Trophoblast cell (in vitro differentiated cells and primary cell): ENCODE results near the gene NOMO2.
"Not testable (repeated sequence)": the region's sequence is repeated elsewhere in the genome, so short reads cannot be mapped to it uniquely, and the experiment has no call there.

Source experiments
- DNase-seq, 2 donors: peaks; one replicate each; pipeline ENCODE4 v3.0.0-alpha.2; 2016
- H2AFZ ChIP-seq: 2 replicates; pipeline ENCODE4 v1.6.1; 2013; ENCODE audit warnings: low read length, moderate library complexity, mild to moderate bottlenecking; ENCODE audit not compliant: insufficient read depth, poor library complexity
- H2AK5ac ChIP-seq: 2 replicates; pipeline ENCODE4 v1.6.1; 2013; ENCODE audit warnings: mild to moderate bottlenecking, low read length
- H2BK120ac ChIP-seq: 2 replicates; pipeline ENCODE4 v1.6.1; 2013; ENCODE audit warnings: low read length, mild to moderate bottlenecking, moderate library complexity; ENCODE audit not compliant: insufficient read depth, poor library complexity
- H2BK12ac ChIP-seq: 2 replicates; pipeline ENCODE4 v1.6.1; 2013; ENCODE audit warnings: mild to moderate bottlenecking, low read length, moderate library complexity
- H2BK5ac ChIP-seq: 2 replicates; pipeline ENCODE4 v1.6.1; 2013; ENCODE audit warnings: low read length, low read depth, moderate library complexity, mild to moderate bottlenecking; ENCODE audit not compliant: poor library complexity
- H3K14ac ChIP-seq: 2 replicates; pipeline ENCODE4 v1.6.1; 2013; ENCODE audit warnings: mild to moderate bottlenecking, low read length
- H3K18ac ChIP-seq: 2 replicates; pipeline ENCODE4 v1.6.1; 2013; ENCODE audit warnings: mild to moderate bottlenecking, low read length
- H3K23ac ChIP-seq: 2 replicates; pipeline ENCODE4 v1.6.1; 2013; ENCODE audit warnings: low read length
- H3K27ac ChIP-seq: 2 replicates; pipeline ENCODE4 v1.5.1; 2013; ENCODE audit warnings: low read depth, mild to moderate bottlenecking, inconsistent platforms, low read length, moderate library complexity
- H3K27me3 ChIP-seq: 2 replicates; pipeline ENCODE4 v1.6.1; 2013; ENCODE audit warnings: inconsistent platforms, mild to moderate bottlenecking, low read length, moderate library complexity; ENCODE audit not compliant: insufficient read depth
- H3K36me3 ChIP-seq, 2 experiments: 1 replicate in 1 of 2; 2 replicates in 1 of 2; pipeline ENCODE4 v1.6.1; 2013; ENCODE audit warnings: low read length in 2 of 2, mild to moderate bottlenecking in 2 of 2, moderate library complexity in 1 of 2; ENCODE audit not compliant: insufficient read depth in 2 of 2, control insufficient read depth in 1 of 2
- H3K4ac ChIP-seq: 2 replicates; pipeline ENCODE4 v1.6.1; 2013; ENCODE audit warnings: low read depth, mild to moderate bottlenecking, low read length, moderate library complexity
- H3K4me1 ChIP-seq, 2 experiments: 1 replicate in 1 of 2; 2 replicates in 1 of 2; pipeline ENCODE4 v1.6.1; 2013; ENCODE audit warnings: low read length in 2 of 2, mild to moderate bottlenecking in 2 of 2, moderate library complexity in 1 of 2; ENCODE audit not compliant: insufficient read depth in 2 of 2, control insufficient read depth in 1 of 2
- H3K4me2 ChIP-seq: 2 replicates; pipeline ENCODE4 v1.6.1; 2013; ENCODE audit warnings: inconsistent platforms, mild to moderate bottlenecking, low read length, moderate library complexity
- H3K4me3 ChIP-seq: 2 replicates; pipeline ENCODE4 v1.5.1; 2013; ENCODE audit warnings: mild to moderate bottlenecking, low read depth, low read length, inconsistent platforms
- H3K79me1 ChIP-seq: one replicate; pipeline ENCODE4 v1.6.1; 2013; ENCODE audit warnings: low read length
- H3K79me2 ChIP-seq: 2 replicates; pipeline ENCODE4 v1.6.1; 2013; ENCODE audit warnings: low read length, mild to moderate bottlenecking; ENCODE audit not compliant: control insufficient read depth, insufficient read depth, poor library complexity
- H3K9ac ChIP-seq: 2 replicates; pipeline ENCODE4 v1.6.1; 2013; ENCODE audit warnings: mild to moderate bottlenecking, low read length
- H3K9me3 ChIP-seq: 2 replicates; pipeline ENCODE4 v1.6.1; 2013; ENCODE audit warnings: low read depth, mild to moderate bottlenecking, control low read depth, inconsistent platforms, low read length; ENCODE audit not compliant: insufficient read depth
- H4K12ac ChIP-seq: 2 replicates; pipeline ENCODE4 v1.6.1; 2013; ENCODE audit warnings: low read depth, mild to moderate bottlenecking, low read length, moderate library complexity
- H4K8ac ChIP-seq: 2 replicates; pipeline ENCODE4 v1.6.1; 2013; ENCODE audit warnings: low read depth, mild to moderate bottlenecking, low read length, moderate library complexity
- H4K91ac ChIP-seq: one replicate; pipeline ENCODE4 v1.6.1; 2013; ENCODE audit warnings: low read depth, mild to moderate bottlenecking, low read length, moderate library complexity
- WGBS: extraction: QIAGEN DNeasy Blood & Tissue Kit; methylation state at CpG from one replicate; pipeline ENCODE4 v1.1.7; 2013; ENCODE audit warnings: missing lambda C conversion rate; ENCODE audit not compliant: insufficient read length, insufficient coverage; ENCODE audit errors: extremely low coverage; 5-methylcytosine and 5-hydroxymethylcytosine counted together

The NOMO2 gene

GRCh38 chr16:18573887-18574286 lies 12.0 kb upstream of the NOMO2 start:
- not testable (repeated sequence) for H3K9ac ChIP-seq, H3K23ac ChIP-seq

GRCh38 chr16:18572973-18573372 lies 11.1 kb upstream of the NOMO2 start:
- not testable (repeated sequence) for H2BK120ac ChIP-seq, DNase-seq, H2BK5ac ChIP-seq

More at GRCh38 chr16:18573887-18574286, 12.0 kb upstream of the NOMO2 start:
- not testable (repeated sequence) for H4K12ac ChIP-seq, H2AK5ac ChIP-seq, H2BK12ac ChIP-seq, H4K91ac ChIP-seq, H3K27me3 ChIP-seq, H3K36me3 ChIP-seq, H3K18ac ChIP-seq, H2BK120ac ChIP-seq, H3K4me2 ChIP-seq, H2BK5ac ChIP-seq, H3K9me3 ChIP-seq, H3K14ac ChIP-seq, H3K27ac ChIP-seq, H3K79me2 ChIP-seq, H3K4me1 ChIP-seq, H3K4ac ChIP-seq, DNase-seq, H2AFZ ChIP-seq, H3K79me1 ChIP-seq, H3K4me3 ChIP-seq, H4K8ac ChIP-seq
- no CpG with 5 or more reads among the region's 7 CpGs for WGBS

GRCh38 chr16:18571307-18571850 lies 9.5 kb upstream of the NOMO2 start:
- H3K79me1 ChIP-seq, H3K4me3 ChIP-seq, H3K27me3 ChIP-seq, H3K4ac ChIP-seq, H2BK5ac ChIP-seq, H3K14ac ChIP-seq, H3K4me1 ChIP-seq, H2AFZ ChIP-seq, H2AK5ac ChIP-seq, H2BK120ac ChIP-seq, H4K91ac ChIP-seq, H4K8ac ChIP-seq, H3K27ac ChIP-seq, H4K12ac ChIP-seq, H3K23ac ChIP-seq, H3K79me2 ChIP-seq, H3K9me3 ChIP-seq, H3K36me3 ChIP-seq, H3K18ac ChIP-seq, H2BK12ac ChIP-seq, DNase-seq, H3K9ac ChIP-seq: not testable (repeated sequence)
- H3K4me2 ChIP-seq, result peak overlapping the region; percentile 52
- WGBS, result no CpG with 5 or more reads among the region's 13 CpGs

More at GRCh38 chr16:18572973-18573372, 11.1 kb upstream of the NOMO2 start:
- not testable (repeated sequence) for H3K36me3 ChIP-seq, H2AFZ ChIP-seq, H3K9me3 ChIP-seq, H3K4ac ChIP-seq, H3K4me1 ChIP-seq, H3K4me2 ChIP-seq, H2AK5ac ChIP-seq, H3K4me3 ChIP-seq, H3K27ac ChIP-seq, H3K14ac ChIP-seq, H4K12ac ChIP-seq, H3K79me2 ChIP-seq, H3K18ac ChIP-seq, H4K8ac ChIP-seq, H4K91ac ChIP-seq, H2BK12ac ChIP-seq, H3K79me1 ChIP-seq, H3K27me3 ChIP-seq, H3K9ac ChIP-seq, H3K23ac ChIP-seq
- WGBS, result no CpG with 5 or more reads among the region's 8 CpGs

GRCh38 chr16:18570529-18571306 lies 8.8 kb upstream of the NOMO2 start:
- H4K8ac ChIP-seq, H4K12ac ChIP-seq, H2BK5ac ChIP-seq, H3K27ac ChIP-seq, H2BK12ac ChIP-seq, H3K4me3 ChIP-seq, H3K9ac ChIP-seq, H2AK5ac ChIP-seq, H3K27me3 ChIP-seq, H3K18ac ChIP-seq, H2AFZ ChIP-seq, H3K36me3 ChIP-seq, H3K9me3 ChIP-seq, H3K14ac ChIP-seq, H3K79me2 ChIP-seq, H3K4me2 ChIP-seq, H2BK120ac ChIP-seq, H3K23ac ChIP-seq, H3K79me1 ChIP-seq, DNase-seq, H3K4ac ChIP-seq, H3K4me1 ChIP-seq, H4K91ac ChIP-seq: not testable (repeated sequence)
- no CpG with 5 or more reads among the region's 46 CpGs for WGBS
